ENCODE data around the gene C9orf78.

C9orf78 gene

GRCh38 chr9:129822898-129823541 lies 12.1 kb downstream of the C9orf78 start:
- no peak for TF ChIP-seq CTCF (IDR thresholded peaks at IDR 0.05; ENCODE audit: low read depth, low read length)
- peak overlapping the region; percentile 68 to 91 for H3K4me3 ChIP-seq (replicated peaks in 1 of 2; ENCODE audit: low read depth in 2 of 2, low read length in 2 of 2)
- peak; percentile 39 to 43 for DNase-seq (ENCODE audit: low read depth in 2 of 2)

- no peak overlapping the region for H3K4me3 ChIP-seq (replicated peaks in 1 of 2; ENCODE audit: low read depth in 2 of 2, low read length in 2 of 2)
- TF ChIP-seq CTCF (IDR thresholded peaks at IDR 0.05; ENCODE audit: low read depth, low read length) = no peak
- DNase-seq (ENCODE audit: low read depth in 2 of 2) = no peak
Measured at GRCh38 chr9:129816501-129817435, 18.3 kb downstream of the C9orf78 start.

- H3K4me3 ChIP-seq (replicated peaks in 1 of 2; ENCODE audit: low read depth in 2 of 2, low read length in 2 of 2) = no peak overlapping the region
- no peak for TF ChIP-seq CTCF (IDR thresholded peaks at IDR 0.05; ENCODE audit: low read depth, low read length)
- no peak for DNase-seq (ENCODE audit: low read depth in 2 of 2)
Measured at GRCh38 chr9:129815278-129815677, 19.8 kb downstream of the C9orf78 start.

- TF ChIP-seq CTCF (IDR thresholded peaks at IDR 0.05; ENCODE audit: low read depth, low read length) = no peak
- H3K4me3 ChIP-seq (replicated peaks in 1 of 2; ENCODE audit: low read depth in 2 of 2, low read length in 2 of 2) = no peak overlapping the region
- no peak for DNase-seq (ENCODE audit: low read depth in 2 of 2)
Measured at GRCh38 chr9:129814432-129815223, 20.4 kb downstream of the C9orf78 start.

GRCh38 chr9:129813661-129814060 lies 21.4 kb downstream of the C9orf78 start:
- H3K4me3 ChIP-seq (replicated peaks in 1 of 2; ENCODE audit: low read depth in 2 of 2, low read length in 2 of 2) = no peak overlapping the region
- no peak for DNase-seq (ENCODE audit: low read depth in 2 of 2)
- TF ChIP-seq CTCF (IDR thresholded peaks at IDR 0.05; ENCODE audit: low read depth, low read length) = no peak

GRCh38 chr9:129812385-129812784 lies 22.7 kb downstream of the C9orf78 start:
- H3K4me3 ChIP-seq (replicated peaks in 1 of 2; ENCODE audit: low read depth in 2 of 2, low read length in 2 of 2) = no peak overlapping the region
- no peak for TF ChIP-seq CTCF (IDR thresholded peaks at IDR 0.05; ENCODE audit: low read depth, low read length)
- DNase-seq (ENCODE audit: low read depth in 2 of 2) = no peak

All from cardiac fibroblast (primary cell).